HEK293T (cell line): ENCODE data around the gene ANKRD44.

Source experiments
- ARNT ChIP-seq: fragments of 450-650 bp; IDR thresholded peaks from 2 replicates; pipeline ENCODE4 v1.6.1; 2017; ENCODE audit warnings: mild to moderate bottlenecking
- BHLHE40 ChIP-seq: fragments of 450-650 bp; IDR thresholded peaks from 2 replicates; pipeline ENCODE4 v1.6.1; 2016; ENCODE audit warnings: mild to moderate bottlenecking, moderate library complexity, borderline replicate concordance
- CTBP1 ChIP-seq: fragments of 450-650 bp; IDR thresholded peaks from 2 replicates; pipeline ENCODE4 v1.6.1; 2016; ENCODE audit warnings: borderline replicate concordance
- FOXA1 ChIP-seq: fragments of 450-650 bp; IDR thresholded peaks from 2 replicates; pipeline ENCODE4 v1.6.1; 2016; ENCODE audit warnings: mild to moderate bottlenecking
- FOXM1 ChIP-seq: fragments of 450-650 bp; IDR thresholded peaks from 2 replicates; pipeline ENCODE4 v1.6.1; 2017; ENCODE audit warnings: mild to moderate bottlenecking, borderline replicate concordance
- HDGF ChIP-seq: fragments of 450-650 bp; IDR thresholded peaks from 2 replicates; pipeline ENCODE4 v1.6.1; 2017; ENCODE audit warnings: antibody characterized with exemption, borderline replicate concordance
- LEF1 ChIP-seq: fragments of 450-650 bp; IDR thresholded peaks from 2 replicates; pipeline ENCODE4 v1.6.1; 2017; ENCODE audit warnings: mild to moderate bottlenecking, borderline replicate concordance
- PKNOX1 ChIP-seq: fragments of 450-650 bp; IDR thresholded peaks from 2 replicates; pipeline ENCODE4 v1.6.1; 2016
- SUZ12 ChIP-seq: fragments of 450-650 bp; IDR thresholded peaks from 2 replicates; pipeline ENCODE4 v1.6.1; 2016; ENCODE audit warnings: mild to moderate bottlenecking
- TARDBP ChIP-seq: fragments of 450-650 bp; IDR thresholded peaks from 2 replicates; pipeline ENCODE4 v1.6.1; 2016

- TF ChIP-seq BHLHE40 = no peak
- TF ChIP-seq SUZ12 = no peak
- no peak for TF ChIP-seq FOXA1
- TF ChIP-seq ARNT = no peak
- no peak for TF ChIP-seq HDGF
- TF ChIP-seq FOXM1 = no peak
- TF ChIP-seq CTBP1 = no peak
- TF ChIP-seq PKNOX1 = no peak
- TF ChIP-seq TARDBP = no peak
- TF ChIP-seq LEF1 = no peak
These were observed 286.4 kb downstream of the ANKRD44 start for GRCh38 chr2:197024206-197024605.
